Transverse colon (tissue), 4 donors: ENCODE results near the gene CIDEA.

Experiments
- CTCF ChIP-seq, 5 experiments: fragments of 200-600 bp in 3 of 5; fragments of 450-650 bp in 2 of 5; sonication (generic) in 3 of 5; IDR thresholded peaks; 1 replicate in 2 of 5; 2 replicates in 3 of 5; pipeline ENCODE4 v1.5.1; 2016 to 2017; ENCODE audit warnings: antibody characterized with exemption in 5 of 5, inconsistent platforms in 3 of 5, mild to moderate bottlenecking in 2 of 5, moderate library complexity in 1 of 5
- POLR2A ChIP-seq: fragments of 450-650 bp; IDR thresholded peaks from one replicate; pipeline ENCODE4 v1.6.1; 2016; ENCODE audit warnings: antibody characterized with exemption, mild to moderate bottlenecking, moderate library complexity
- POLR2AphosphoS5 ChIP-seq, 3 donors: sonication (generic); formaldehyde crosslinking; IDR thresholded peaks; one replicate each; pipeline ENCODE4 v1.6.1; 2016; ENCODE audit warnings: antibody characterized with exemption in 3 of 3

GRCh38 chr18:12305930-12306629, 51.9 kb downstream of the CIDEA start:
- TF ChIP-seq CTCF (IDR thresholded peaks at IDR 0.05) (no peak), POLR2AphosphoS5 (IDR thresholded peaks at IDR 0.05) (no peak), POLR2A (no peak)
